Measurements from ENCODE around the gene ASB7. TPM values are rescaled to one million over a fixed set of nuclear protein-coding genes. Genes with fewer than 3 reads are reported as not detected.
A peak's percentile ranks its signal among the peaks of the same experiment; 100 is the strongest.

Gene ASB7
- total RNA-seq, 2 donors from 2014 or later = 5.9 to 8.3 TPM

- no peak for DNase-seq
- intact Hi-C loops (cut with DNase I) = no loop called here
Measured at GRCh38 chr15:100693451-100693850, 91.1 kb downstream of the ASB7 start.

GRCh38 chr15:100694381-100695021 lies 92.1 kb downstream of the ASB7 start:
- DNase-seq = no peak
- peak; percentile 58 to 72 for ATAC-seq
- intact Hi-C loops (cut with DNase I) = no loop called here

More at GRCh38 chr15:100693451-100693850, 91.1 kb downstream of the ASB7 start:
- no peak for ATAC-seq

- intact Hi-C loops (cut with DNase I) = no loop called here
- ATAC-seq (peak; percentile 46 to 64), DNase-seq (no peak)
Measured at GRCh38 chr15:100695048-100695447, 92.7 kb downstream of the ASB7 start.

- ATAC-seq (peak in 1 of 2 donors; percentile 54), DNase-seq (no peak)
- intact Hi-C loops (cut with DNase I) = no loop called here
Measured at GRCh38 chr15:100696452-100696851, 94.1 kb downstream of the ASB7 start.

Other genes with a start within 250 kb of the ASB7 start
- gene CERS3, start 73.6 kb upstream of the ASB7 start, total RNA-seq = under 1 TPM in 1 of 2 donors, not detected in 1; 0.18 TPM
- gene LINS1, start 405 bp upstream of the ASB7 start, total RNA-seq = 10 to 100 TPM in 1 of 2 donors, 1 to 10 TPM in 1; 9.4 to 10.6 TPM

Data from left cardiac atrium (tissue), 4 donors.